HG02884 (cell line): Measurements from ENCODE around the gene LAMA1.

ENCODE experiments used
- ATAC-seq: cut with Tn5 transposase; IDR thresholded peaks from one replicate; pipeline ENCODE4 v1.9.1; 2021; ENCODE audit warnings: mild to moderate bottlenecking, moderate library complexity; ENCODE audit not compliant: unreplicated experiment

The LAMA1 gene

GRCh38 chr18:7105943-7106342 is 11.7 kb downstream of the LAMA1 start:
- no peak for ATAC-seq

GRCh38 chr18:7105268-7105667 is 12.3 kb downstream of the LAMA1 start:
- ATAC-seq, result no peak

- ATAC-seq, result no peak
Measured at GRCh38 chr18:7104649-7105048, 12.9 kb downstream of the LAMA1 start.

- no peak for ATAC-seq
Measured at GRCh38 chr18:7102131-7102530, 15.5 kb downstream of the LAMA1 start.

- ATAC-seq, result no peak
Measured at GRCh38 chr18:7096838-7097237, 20.8 kb downstream of the LAMA1 start.

- no peak for ATAC-seq
Measured at GRCh38 chr18:7094427-7094826, 23.2 kb downstream of the LAMA1 start.

- no peak for ATAC-seq
Measured at GRCh38 chr18:7090771-7091170, 26.8 kb downstream of the LAMA1 start.

- no peak for ATAC-seq
Measured at GRCh38 chr18:7089369-7089768, 28.2 kb downstream of the LAMA1 start.

- no peak for ATAC-seq
Measured at GRCh38 chr18:7084080-7085065, 33.2 kb downstream of the LAMA1 start.

- no peak for ATAC-seq
Measured at GRCh38 chr18:7082671-7083070, 34.9 kb downstream of the LAMA1 start.

- ATAC-seq, result no peak
Measured at GRCh38 chr18:7079231-7079630, 38.4 kb downstream of the LAMA1 start.

- no peak for ATAC-seq
Measured at GRCh38 chr18:7072593-7072992, 45.0 kb downstream of the LAMA1 start.

GRCh38 chr18:7071600-7071999 is 46.0 kb downstream of the LAMA1 start:
- no peak for ATAC-seq

GRCh38 chr18:7070466-7070865 is 47.1 kb downstream of the LAMA1 start:
- no peak for ATAC-seq

- no peak for ATAC-seq
Measured at GRCh38 chr18:7068871-7069590, 48.6 kb downstream of the LAMA1 start.

GRCh38 chr18:7066965-7067555 is 50.5 kb downstream of the LAMA1 start:
- ATAC-seq, result no peak

GRCh38 chr18:7065736-7066135 is 51.9 kb downstream of the LAMA1 start:
- ATAC-seq, result no peak

GRCh38 chr18:7064346-7064745 is 53.3 kb downstream of the LAMA1 start:
- ATAC-seq, result no peak

GRCh38 chr18:7062811-7063210 is 54.8 kb downstream of the LAMA1 start:
- no peak for ATAC-seq

- ATAC-seq, result no peak
Measured at GRCh38 chr18:7062236-7062635, 55.4 kb downstream of the LAMA1 start.

- no peak for ATAC-seq
Measured at GRCh38 chr18:7059276-7059675, 58.3 kb downstream of the LAMA1 start.

GRCh38 chr18:7056026-7056425 is 61.6 kb downstream of the LAMA1 start:
- no peak for ATAC-seq
